ENCODE data around the gene RPS6KB2.

Gene RPS6KB2

DNA sequence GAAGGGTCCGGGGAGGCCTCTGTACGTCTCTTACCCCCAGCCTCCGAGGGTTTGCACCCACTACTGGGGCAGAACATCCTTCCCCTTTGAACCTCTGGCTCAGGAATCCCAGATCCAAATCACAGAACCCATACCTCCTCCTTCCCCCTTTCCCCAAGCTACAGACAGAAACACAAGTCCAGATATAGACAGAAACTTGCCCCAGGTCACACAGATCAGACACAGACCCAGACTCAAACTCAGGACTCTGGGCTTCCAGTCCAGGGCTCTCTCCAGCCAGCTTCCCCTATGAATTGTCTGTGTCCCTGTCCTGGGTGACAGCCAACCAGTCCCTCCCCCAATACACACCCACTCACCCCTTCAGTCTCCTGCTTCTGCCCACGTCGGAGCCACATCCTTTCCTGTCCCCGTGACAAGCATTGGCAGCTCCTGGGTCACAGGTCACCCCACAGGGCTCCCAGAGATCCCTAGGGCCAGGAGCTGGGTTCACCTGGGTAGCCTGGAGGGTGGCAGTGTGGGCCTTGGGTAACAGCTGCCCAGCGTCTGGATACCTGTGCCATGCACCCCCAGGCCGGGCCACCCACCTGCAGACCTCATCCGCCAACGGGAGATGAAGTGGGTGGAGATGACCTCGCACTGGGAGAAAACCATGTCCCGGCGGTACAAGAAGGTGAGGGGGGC lies 23.6 kb upstream of the RPS6KB2 start:
- TF ChIP-seq CTCF (IDR thresholded peaks at IDR 0.05; ENCODE audit: unreplicated experiment in 3 of 3) = no peak
- H3K36me3 Mint-ChIP-seq (ENCODE audit: low read depth) = no peaks in the 10 kb centered on the region
- peak overlapping the region in 2 of 3 experiments; percentile 15 to 57 for H3K4me3 Mint-ChIP-seq
- H3K4me1 Mint-ChIP-seq = peaks cover 19% of the 10 kb centered on the region
- peak overlapping the region; percentile 23 to 86 (median 56) for H3K27ac Mint-ChIP-seq
- H3K9me3 Mint-ChIP-seq = no peaks in the 10 kb centered on the region
- peaks cover 5% of the 10 kb centered on the region for H3K27me3 Mint-ChIP-seq (ENCODE audit: low read depth)

DNA sequence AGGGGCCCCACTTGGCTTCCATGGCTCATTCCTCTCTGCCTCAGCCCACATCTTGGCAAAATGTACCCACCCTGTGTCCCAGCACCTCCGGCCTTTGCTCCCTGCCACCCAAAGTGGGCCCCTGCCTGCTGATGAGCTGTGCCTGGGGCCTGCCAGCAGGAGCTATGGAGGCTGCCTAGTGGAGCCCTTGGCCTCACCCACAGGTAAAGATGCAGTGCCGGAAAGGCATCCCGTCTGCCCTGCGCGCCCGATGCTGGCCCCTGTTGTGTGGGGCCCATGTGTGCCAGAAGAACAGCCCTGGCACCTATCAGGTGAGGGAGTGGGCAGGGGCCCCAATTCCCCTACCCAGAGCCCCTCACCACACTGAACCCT lies 23.1 kb upstream of the RPS6KB2 start:
- Mint-ChIP-seq H3K27me3 (ENCODE audit: low read depth) (peaks cover 5% of the 10 kb centered on the region), H3K27ac (no peak overlapping the region), H3K36me3 (ENCODE audit: low read depth) (no peaks in the 10 kb centered on the region), H3K4me1 (peaks cover 17% of the 10 kb centered on the region), H3K9me3 (no peaks in the 10 kb centered on the region), H3K4me3 (no peak overlapping the region)
- TF ChIP-seq CTCF (IDR thresholded peaks at IDR 0.05; ENCODE audit: unreplicated experiment in 3 of 3) = no peak

DNA sequence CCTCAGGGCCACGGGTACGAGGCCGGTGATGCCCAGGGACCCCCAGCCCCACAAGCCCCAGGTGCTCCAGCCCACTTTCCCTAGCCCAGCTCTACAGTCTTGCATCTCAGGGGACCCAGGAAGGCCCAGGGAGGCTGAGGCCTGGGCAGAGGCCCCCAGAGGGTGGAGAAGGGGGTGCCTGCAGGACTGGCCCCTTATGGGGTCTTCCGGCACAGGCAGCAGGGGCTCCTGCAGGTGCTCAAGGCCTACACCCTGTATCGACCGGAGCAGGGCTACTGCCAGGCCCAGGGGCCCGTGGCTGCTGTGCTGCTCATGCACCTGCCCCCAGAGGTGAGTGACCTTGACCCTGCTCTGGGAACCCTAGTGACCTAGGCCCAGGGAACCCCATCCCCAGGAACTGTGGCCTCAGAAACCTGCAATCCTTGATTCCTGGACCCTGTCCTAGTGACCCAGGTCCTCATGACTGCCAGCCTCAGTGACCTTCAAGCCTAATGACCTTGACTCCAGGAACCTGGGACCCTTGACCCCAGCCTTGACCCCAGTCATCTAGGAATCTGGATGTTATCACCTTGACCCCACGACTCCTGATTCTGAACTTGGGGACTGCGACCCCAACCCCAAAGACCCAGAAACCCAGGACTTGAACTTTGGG lies 22.5 kb upstream of the RPS6KB2 start:
- no peaks in the 10 kb centered on the region for H3K36me3 Mint-ChIP-seq (ENCODE audit: low read depth)
- H3K4me3 Mint-ChIP-seq = no peak overlapping the region
- H3K4me1 Mint-ChIP-seq = peaks cover 12% of the 10 kb centered on the region
- no peaks in the 10 kb centered on the region for H3K9me3 Mint-ChIP-seq
- no peak for TF ChIP-seq CTCF (IDR thresholded peaks at IDR 0.05; ENCODE audit: unreplicated experiment in 3 of 3)
- H3K27me3 Mint-ChIP-seq (ENCODE audit: low read depth) = peaks cover 5% of the 10 kb centered on the region
- no peak overlapping the region for H3K27ac Mint-ChIP-seq

DNA sequence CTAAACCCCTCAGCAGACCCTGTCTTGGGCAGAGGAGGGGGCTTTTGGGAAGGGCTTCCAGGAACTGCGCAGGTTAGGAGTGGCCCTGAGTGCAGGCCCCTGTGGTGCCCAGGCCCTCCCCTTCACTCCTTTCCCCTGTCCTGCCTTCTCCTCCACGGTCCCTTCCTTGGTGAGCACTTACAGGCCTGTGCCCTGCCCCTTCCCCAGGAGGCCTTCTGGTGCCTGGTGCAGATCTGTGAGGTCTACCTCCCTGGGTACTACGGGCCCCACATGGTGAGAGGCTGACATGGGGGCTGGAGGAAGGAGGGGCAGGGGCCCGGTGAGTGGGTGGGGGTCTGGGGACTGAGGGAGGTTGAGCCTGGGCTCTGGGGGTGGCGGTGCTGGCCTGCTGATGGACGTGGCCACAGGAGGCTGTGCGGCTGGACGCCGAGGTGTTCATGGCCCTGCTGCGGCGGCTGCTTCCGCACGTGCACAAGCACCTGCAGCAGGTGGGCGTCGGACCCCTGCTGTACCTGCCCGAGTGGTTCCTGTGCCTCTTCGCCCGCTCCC lies 21.8 kb upstream of the RPS6KB2 start:
- Mint-ChIP-seq H3K4me3 (no peak overlapping the region), H3K27ac (no peak overlapping the region), H3K4me1 (peaks cover 12% of the 10 kb centered on the region), H3K36me3 (ENCODE audit: low read depth) (no peaks in the 10 kb centered on the region), H3K9me3 (no peaks in the 10 kb centered on the region), H3K27me3 (ENCODE audit: low read depth) (peaks cover 11% of the 10 kb centered on the region)
- TF ChIP-seq CTCF (IDR thresholded peaks at IDR 0.05; ENCODE audit: unreplicated experiment in 3 of 3) = no peak

GRCh38 chr11:67406969-67407687 lies 21.2 kb upstream of the RPS6KB2 start:
- no peaks in the 10 kb centered on the region for H3K9me3 Mint-ChIP-seq
- peak overlapping the region in 1 of 3 experiments; percentile 45 for H3K27ac Mint-ChIP-seq
- no peaks in the 10 kb centered on the region for H3K36me3 Mint-ChIP-seq (ENCODE audit: low read depth)
- peak overlapping the region in 1 of 3 experiments; percentile 43 for H3K4me3 Mint-ChIP-seq
- peaks cover 17% of the 10 kb centered on the region for H3K27me3 Mint-ChIP-seq (ENCODE audit: low read depth)
- no peak for TF ChIP-seq CTCF (IDR thresholded peaks at IDR 0.05; ENCODE audit: unreplicated experiment in 3 of 3)
- peaks cover 12% of the 10 kb centered on the region for H3K4me1 Mint-ChIP-seq

Measured in nephron (organoid).